Effector memory CD4-positive, alpha-beta T cell (primary cell): ENCODE measurements around the gene PARP4.
"Not testable (repeated sequence)": the region's sequence is repeated elsewhere in the genome, so short reads cannot be mapped to it uniquely, and the experiment has no call there.

Experiments used
- DNase-seq, 3 donors: peaks; one replicate each; pipeline ENCODE4 v3.0.0-alpha.2; 2020
- H3K27ac ChIP-seq: 2 replicates; pipeline ENCODE4 v1.7.0; 2013; ENCODE audit warnings: mild to moderate bottlenecking, low read length, moderate library complexity; ENCODE audit not compliant: insufficient read depth, poor library complexity, severe bottlenecking
- H3K27me3 ChIP-seq: replicated peaks from 2 replicates; pipeline ENCODE4 v1.7.0; 2013; ENCODE audit warnings: mild to moderate bottlenecking, low read length; ENCODE audit not compliant: insufficient read depth, control insufficient read depth, poor library complexity, severe bottlenecking
- H3K36me3 ChIP-seq: 2 replicates; pipeline ENCODE4 v1.7.0; 2013; ENCODE audit warnings: mild to moderate bottlenecking, low read length, moderate library complexity; ENCODE audit not compliant: control insufficient read depth, insufficient read depth
- H3K4me1 ChIP-seq: 2 replicates; pipeline ENCODE4 v1.7.0; 2013; ENCODE audit warnings: low read length, mild to moderate bottlenecking; ENCODE audit not compliant: control insufficient read depth, insufficient read depth, poor library complexity, severe bottlenecking
- H3K4me3 ChIP-seq: 2 replicates; pipeline ENCODE4 v1.7.0; 2013; ENCODE audit warnings: low read length, low read depth, mild to moderate bottlenecking; ENCODE audit not compliant: insufficient read depth, poor library complexity, severe bottlenecking
- H3K9me3 ChIP-seq: 2 replicates; pipeline ENCODE4 v1.7.0; 2013; ENCODE audit warnings: mild to moderate bottlenecking, low read length, moderate library complexity; ENCODE audit not compliant: control insufficient read depth

The PARP4 gene

DNA sequence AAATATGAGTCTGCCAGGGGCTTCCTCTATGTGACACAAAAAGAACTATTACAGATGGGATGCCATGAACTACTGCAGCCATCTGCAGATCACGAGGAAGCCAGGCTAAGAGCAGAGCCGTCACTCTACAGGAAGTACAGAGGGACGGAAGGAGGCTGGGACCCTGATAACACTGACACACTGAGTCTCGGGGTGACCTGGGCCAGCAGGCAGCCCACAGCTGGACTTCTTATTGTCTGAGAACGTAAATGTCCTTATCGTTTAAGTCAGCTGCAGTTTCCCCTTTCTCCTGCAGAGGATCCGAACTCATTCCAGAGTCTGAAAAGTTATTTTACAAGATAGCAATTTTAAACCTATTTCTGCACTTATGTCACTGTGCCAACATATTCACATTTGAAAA is 20.7 kb downstream of the PARP4 start:
- no peak for DNase-seq
- H3K9me3 ChIP-seq: no peaks in the 10 kb centered on the region
- H3K4me3 ChIP-seq: no peak overlapping the region
- no peak overlapping the region for H3K27ac ChIP-seq
- no peaks in the 10 kb centered on the region for H3K27me3 ChIP-seq
- H3K36me3 ChIP-seq: peaks cover 55% of the 10 kb centered on the region
- H3K4me1 ChIP-seq: no peaks in the 10 kb centered on the region

DNA sequence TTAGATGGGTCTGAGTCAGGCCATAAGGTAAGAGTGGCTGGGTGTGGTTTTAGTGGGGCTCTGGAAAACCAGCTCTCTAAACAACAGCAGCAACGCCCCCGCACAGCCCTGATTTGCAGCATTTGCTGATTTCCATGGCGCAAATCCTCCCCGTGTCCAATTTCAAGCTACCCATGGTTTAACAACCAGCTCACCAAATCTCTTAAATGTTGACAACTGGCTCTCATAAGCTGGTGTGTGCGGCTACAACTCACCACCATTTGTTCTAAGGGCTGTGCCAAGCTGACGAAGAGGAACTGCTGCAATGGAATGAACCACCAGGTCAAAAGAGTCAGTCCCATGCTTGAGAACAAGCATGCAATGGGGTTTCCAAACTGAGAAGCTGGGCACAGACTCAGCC is 22.9 kb downstream of the PARP4 start:
- Histone ChIP-seq H3K27ac (no peak overlapping the region), H3K27me3 (no peaks in the 10 kb centered on the region), H3K4me3 (no peak overlapping the region), H3K36me3 (peaks cover 44% of the 10 kb centered on the region), H3K9me3 (no peaks in the 10 kb centered on the region), H3K4me1 (no peaks in the 10 kb centered on the region)
- no peak for DNase-seq

DNA sequence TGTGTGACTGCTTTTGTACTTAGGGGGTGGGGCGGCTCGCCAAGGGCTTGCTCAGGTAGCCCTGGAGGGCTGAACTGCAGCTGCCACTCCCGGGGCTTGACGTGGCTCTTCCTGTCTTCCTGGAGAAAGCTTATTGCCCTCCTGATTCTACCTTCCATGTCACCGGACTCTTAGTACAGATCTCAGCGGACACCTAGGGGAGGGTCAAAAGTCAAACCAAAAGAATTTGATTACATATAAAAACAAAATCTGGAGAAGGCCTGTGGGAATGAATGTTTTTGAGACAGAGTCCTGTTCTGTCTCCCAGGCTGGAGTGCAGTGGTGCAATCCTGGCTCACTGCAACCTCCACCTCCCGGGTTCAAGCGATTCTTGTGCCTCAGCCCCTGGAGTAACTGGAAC is 24.5 kb downstream of the PARP4 start:
- H3K27ac ChIP-seq, H3K27me3 ChIP-seq, H3K9me3 ChIP-seq, DNase-seq, H3K4me1 ChIP-seq, H3K4me3 ChIP-seq: not testable (repeated sequence)
- H3K36me3 ChIP-seq: peaks cover 39% of the 10 kb centered on the region

DNA sequence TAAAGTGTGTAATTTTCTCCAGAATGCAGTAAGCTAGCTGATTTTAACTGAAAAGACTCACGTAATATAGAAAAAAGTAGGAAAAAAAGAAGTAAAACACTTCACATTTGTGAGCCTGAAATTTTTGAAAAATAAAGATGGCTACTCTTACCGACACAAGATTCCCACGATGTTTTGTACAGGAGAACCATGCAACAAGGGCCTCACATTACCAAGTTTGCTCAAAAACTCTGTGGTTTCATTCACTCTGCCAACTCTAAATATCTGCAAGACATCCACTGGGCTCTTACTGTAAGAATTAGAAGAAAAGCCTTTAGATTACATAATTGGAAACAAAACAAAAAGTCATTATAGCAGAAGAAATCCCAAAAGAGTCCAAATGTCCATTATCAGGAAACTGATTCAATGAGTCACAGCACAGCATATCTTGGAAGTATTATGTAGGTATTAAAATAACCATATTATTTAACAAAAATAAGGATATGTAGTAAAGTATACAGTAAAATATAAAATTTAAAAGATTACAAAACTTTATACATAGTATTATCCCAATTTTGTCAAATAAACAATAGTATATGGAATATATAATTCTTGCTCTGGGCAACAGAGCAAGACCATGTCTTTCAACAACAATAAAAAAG is 26.4 kb downstream of the PARP4 start:
- not testable (repeated sequence) for H3K4me3 ChIP-seq, H3K9me3 ChIP-seq, H3K4me1 ChIP-seq, H3K27ac ChIP-seq, DNase-seq, H3K27me3 ChIP-seq
- peaks cover 37% of the 10 kb centered on the region for H3K36me3 ChIP-seq

DNA sequence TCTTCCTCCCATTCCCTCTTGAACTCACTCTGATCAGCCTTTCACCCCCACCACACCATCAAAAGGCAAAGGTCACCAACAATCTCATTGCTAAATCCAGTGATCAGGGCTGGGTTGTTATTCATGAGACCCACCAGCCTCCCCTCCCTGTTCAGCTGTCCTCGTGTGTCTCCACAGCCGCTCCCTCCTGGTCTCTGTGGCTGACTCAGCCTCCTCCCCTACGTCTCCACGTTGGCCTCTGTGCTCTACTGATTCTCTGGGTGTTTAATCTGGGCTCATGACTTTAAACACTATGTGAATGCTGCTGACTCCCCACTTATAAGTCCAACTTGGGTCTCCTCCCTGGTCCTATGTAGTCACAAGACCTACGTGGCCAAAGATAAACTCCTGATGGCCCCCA is 38.9 kb downstream of the PARP4 start:
- no peak overlapping the region for H3K4me3 ChIP-seq
- DNase-seq: no peak

DNA sequence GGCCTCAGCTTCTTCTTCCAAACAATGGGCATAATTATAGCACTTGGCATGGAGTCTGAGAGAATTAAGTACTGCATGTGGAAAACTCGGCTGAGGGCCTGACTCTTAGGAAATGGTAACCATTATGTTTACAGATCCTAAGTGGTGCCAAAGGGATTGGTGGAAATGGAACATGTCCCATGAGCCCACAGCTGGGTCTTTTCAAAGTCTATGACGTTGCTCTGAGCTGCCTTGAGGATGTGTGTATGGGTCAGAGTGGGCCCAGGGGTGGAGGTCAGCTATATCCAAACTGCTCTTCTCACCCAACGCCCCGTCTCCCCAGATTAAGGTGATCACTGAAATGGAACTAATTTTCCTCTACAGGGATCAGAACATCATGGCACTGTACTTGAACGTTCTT is 40.4 kb downstream of the PARP4 start:
- H3K36me3 ChIP-seq: peaks cover 49% of the 10 kb centered on the region
- H3K4me3 ChIP-seq, H3K4me1 ChIP-seq, H3K27ac ChIP-seq, H3K27me3 ChIP-seq, H3K9me3 ChIP-seq, DNase-seq: not testable (repeated sequence)

More for the DNA sequence above, 38.9 kb downstream of the PARP4 start:
- no peaks in the 10 kb centered on the region for H3K27me3 ChIP-seq
- no peaks in the 10 kb centered on the region for H3K9me3 ChIP-seq
- peaks cover 53% of the 10 kb centered on the region for H3K36me3 ChIP-seq
- no peak overlapping the region for H3K27ac ChIP-seq
- H3K4me1 ChIP-seq: no peaks in the 10 kb centered on the region

DNA sequence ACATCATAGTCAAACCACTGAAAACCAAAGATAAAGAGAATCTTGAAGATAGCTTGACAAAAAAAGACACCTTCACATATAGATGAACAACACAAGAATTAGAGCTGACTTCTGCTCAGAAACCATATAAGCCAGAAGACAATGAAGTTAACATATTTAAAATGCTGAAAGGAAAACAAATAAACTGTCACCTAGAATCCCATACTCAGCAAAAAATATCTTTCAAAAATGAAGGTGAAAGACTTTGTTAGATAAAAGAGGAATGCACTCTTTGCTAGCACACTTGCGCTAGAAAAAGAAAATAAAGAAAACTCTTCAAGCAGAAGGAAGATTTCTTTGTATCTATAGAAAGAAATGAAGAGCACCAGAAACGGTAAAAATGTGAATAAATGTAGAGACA is 49.5 kb downstream of the PARP4 start:
- H3K9me3 ChIP-seq: no peaks in the 10 kb centered on the region
- H3K27ac ChIP-seq: no peak overlapping the region
- no peaks in the 10 kb centered on the region for H3K27me3 ChIP-seq
- peaks cover 28% of the 10 kb centered on the region for H3K36me3 ChIP-seq
- no peaks in the 10 kb centered on the region for H3K4me1 ChIP-seq
- no peak for DNase-seq
- H3K4me3 ChIP-seq: no peak overlapping the region

DNA sequence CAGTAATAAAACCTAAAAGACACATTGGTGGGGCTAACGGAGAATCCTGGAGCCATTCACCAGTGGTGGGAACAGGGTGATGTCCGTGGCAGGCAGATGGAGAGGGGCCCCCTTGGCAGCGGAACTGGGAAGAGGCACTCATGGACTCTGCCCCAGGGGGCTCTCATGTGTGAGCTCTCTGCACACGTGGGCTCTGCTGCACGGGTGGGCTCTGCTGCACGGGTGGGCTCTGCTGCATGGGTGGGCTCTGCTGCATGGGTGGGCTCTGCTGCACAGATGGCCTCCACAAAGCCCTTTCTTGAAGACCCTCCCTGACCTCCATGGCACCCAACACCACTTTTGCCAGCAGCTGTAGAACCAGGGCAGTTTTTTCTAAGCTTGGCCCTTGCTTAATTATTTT is 52.3 kb downstream of the PARP4 start:
- Histone ChIP-seq H3K27ac (no peak overlapping the region), H3K27me3 (no peaks in the 10 kb centered on the region), H3K4me3 (no peak overlapping the region), H3K9me3 (no peaks in the 10 kb centered on the region), H3K36me3 (peaks cover 41% of the 10 kb centered on the region), H3K4me1 (no peaks in the 10 kb centered on the region)
- no peak for DNase-seq

DNA sequence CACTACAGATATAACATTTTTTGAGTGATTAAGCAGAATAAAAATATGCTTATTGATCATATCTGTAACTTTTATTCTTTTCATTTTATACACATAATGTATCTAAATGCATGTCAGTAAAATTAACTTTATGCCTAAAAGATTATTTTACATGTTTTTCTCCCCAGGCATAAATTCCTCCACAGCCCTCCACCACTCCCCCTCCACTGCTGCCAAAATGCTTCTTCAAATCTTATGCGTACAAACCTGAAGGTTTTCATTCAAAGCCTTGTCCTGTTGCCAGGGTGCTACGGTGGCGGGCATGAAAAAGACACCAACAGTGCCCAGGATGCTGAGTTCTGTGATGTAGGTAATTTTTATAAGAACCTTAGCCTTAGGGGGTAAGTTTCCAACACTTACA is 52.9 kb downstream of the PARP4 start:
- Histone ChIP-seq H3K27ac (no peak overlapping the region), H3K4me3 (no peak overlapping the region), H3K27me3 (no peaks in the 10 kb centered on the region), H3K9me3 (no peaks in the 10 kb centered on the region), H3K36me3 (peaks cover 46% of the 10 kb centered on the region), H3K4me1 (no peaks in the 10 kb centered on the region)
- DNase-seq: no peak

DNA sequence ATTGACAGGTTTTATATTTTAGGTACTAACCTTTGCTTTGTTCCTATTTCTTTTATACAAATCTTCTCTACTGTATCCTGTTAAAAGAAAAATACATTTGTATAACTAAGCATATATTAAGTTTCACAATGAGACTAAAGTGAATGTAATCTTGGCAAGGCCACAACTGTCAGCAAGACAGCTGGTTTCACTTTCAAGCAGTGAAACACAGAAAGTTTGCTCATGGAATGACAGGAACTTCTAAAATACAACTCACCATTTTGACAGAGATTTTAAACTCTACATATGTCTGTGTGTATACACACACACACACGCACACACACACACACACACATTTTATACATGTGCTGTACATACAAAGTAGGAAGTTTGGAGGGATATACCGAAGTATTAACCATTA is 53.3 kb downstream of the PARP4 start:
- peaks cover 51% of the 10 kb centered on the region for H3K36me3 ChIP-seq
- no peaks in the 10 kb centered on the region for H3K27me3 ChIP-seq
- no peak overlapping the region for H3K4me3 ChIP-seq
- no peak for DNase-seq
- no peak overlapping the region for H3K27ac ChIP-seq
- no peaks in the 10 kb centered on the region for H3K9me3 ChIP-seq
- H3K4me1 ChIP-seq: no peaks in the 10 kb centered on the region
